ENCODE data around the gene UBE2B.
"Not testable (repeated sequence)": the region's sequence is repeated elsewhere in the genome, so short reads cannot be mapped to it uniquely, and the experiment has no call there.

Gene UBE2B

GRCh38 chr5:134417707-134418106, 46.3 kb downstream of the UBE2B start:
- no peak for ATAC-seq
- no peaks in the 10 kb centered on the region for H3K27me3 Mint-ChIP-seq
- no peak overlapping the region for H3K27ac Mint-ChIP-seq
- H3K4me3 Mint-ChIP-seq: no peak overlapping the region
- H3K9me3 Mint-ChIP-seq: no peaks in the 10 kb centered on the region
- H3K36me3 Mint-ChIP-seq (ENCODE audit: low read depth): no peaks in the 10 kb centered on the region
- DNase-seq: no peak
- peaks cover 6% of the 10 kb centered on the region for H3K4me1 Mint-ChIP-seq

- no peak overlapping the region for H3K27ac Mint-ChIP-seq
- no peaks in the 10 kb centered on the region for H3K27me3 Mint-ChIP-seq
- no peak for ATAC-seq
- DNase-seq: no peak
- H3K9me3 Mint-ChIP-seq: no peaks in the 10 kb centered on the region
- H3K4me3 Mint-ChIP-seq: no peak overlapping the region
- H3K4me1 Mint-ChIP-seq: no peaks in the 10 kb centered on the region
- H3K36me3 Mint-ChIP-seq (ENCODE audit: low read depth): no peaks in the 10 kb centered on the region
Observed at GRCh38 chr5:134418958-134419357, 47.6 kb downstream of the UBE2B start.

GRCh38 chr5:134420343-134420742, 49.0 kb downstream of the UBE2B start:
- Mint-ChIP-seq H3K36me3 (ENCODE audit: low read depth) (no peaks in the 10 kb centered on the region), H3K27ac (no peak overlapping the region), H3K9me3 (no peaks in the 10 kb centered on the region), H3K27me3 (no peaks in the 10 kb centered on the region), H3K4me1 (no peaks in the 10 kb centered on the region), H3K4me3 (no peak overlapping the region)
- no peak for DNase-seq
- ATAC-seq: no peak

GRCh38 chr5:134421038-134421437, 49.7 kb downstream of the UBE2B start:
- not testable (repeated sequence) for H3K27ac Mint-ChIP-seq; H3K4me3 Mint-ChIP-seq; H3K4me1 Mint-ChIP-seq; H3K36me3 Mint-ChIP-seq (ENCODE audit: low read depth); H3K27me3 Mint-ChIP-seq; DNase-seq; ATAC-seq; H3K9me3 Mint-ChIP-seq

GRCh38 chr5:134422791-134423365, 51.5 kb downstream of the UBE2B start:
- no peaks in the 10 kb centered on the region for H3K4me1 Mint-ChIP-seq
- H3K27me3 Mint-ChIP-seq: no peaks in the 10 kb centered on the region
- DNase-seq (no peak), ATAC-seq (no peak)
- no peaks in the 10 kb centered on the region for H3K9me3 Mint-ChIP-seq
- no peaks in the 10 kb centered on the region for H3K36me3 Mint-ChIP-seq (ENCODE audit: low read depth)
- no peak overlapping the region for H3K4me3 Mint-ChIP-seq
- H3K27ac Mint-ChIP-seq: no peak overlapping the region

- H3K36me3 Mint-ChIP-seq (ENCODE audit: low read depth): no peaks in the 10 kb centered on the region
- no peak overlapping the region for H3K4me3 Mint-ChIP-seq
- ATAC-seq (no peak), DNase-seq (no peak)
- no peaks in the 10 kb centered on the region for H3K27me3 Mint-ChIP-seq
- H3K9me3 Mint-ChIP-seq: no peaks in the 10 kb centered on the region
- no peak overlapping the region for H3K27ac Mint-ChIP-seq
- H3K4me1 Mint-ChIP-seq: no peaks in the 10 kb centered on the region
Observed at GRCh38 chr5:134423376-134423775, 52.0 kb downstream of the UBE2B start.

- Mint-ChIP-seq H3K27ac (no peak overlapping the region), H3K4me3 (no peak overlapping the region), H3K36me3 (ENCODE audit: low read depth) (no peaks in the 10 kb centered on the region), H3K4me1 (no peaks in the 10 kb centered on the region), H3K9me3 (no peaks in the 10 kb centered on the region), H3K27me3 (no peaks in the 10 kb centered on the region)
- ATAC-seq: no peak
- DNase-seq: no peak
Observed at GRCh38 chr5:134426361-134426760, 55.0 kb downstream of the UBE2B start.

GRCh38 chr5:134427540-134428041, 56.2 kb downstream of the UBE2B start:
- H3K36me3 Mint-ChIP-seq (ENCODE audit: low read depth): no peaks in the 10 kb centered on the region
- peaks cover 9% of the 10 kb centered on the region for H3K4me1 Mint-ChIP-seq
- no peak overlapping the region for H3K4me3 Mint-ChIP-seq
- peaks cover 2% of the 10 kb centered on the region for H3K27me3 Mint-ChIP-seq
- no peaks in the 10 kb centered on the region for H3K9me3 Mint-ChIP-seq
- DNase-seq: no peak
- H3K27ac Mint-ChIP-seq: no peak overlapping the region
- ATAC-seq: no peak

GRCh38 chr5:134430001-134430569, 58.7 kb downstream of the UBE2B start:
- Mint-ChIP-seq H3K9me3 (no peaks in the 10 kb centered on the region), H3K4me1 (peaks cover 22% of the 10 kb centered on the region), H3K36me3 (ENCODE audit: low read depth) (no peaks in the 10 kb centered on the region), H3K27ac (no peak overlapping the region), H3K27me3 (peaks cover 2% of the 10 kb centered on the region), H3K4me3 (no peak overlapping the region)
- ATAC-seq (no peak), DNase-seq (no peak)

- peaks cover 42% of the 10 kb centered on the region for H3K4me1 Mint-ChIP-seq
- H3K9me3 Mint-ChIP-seq: no peaks in the 10 kb centered on the region
- peak; percentile 54 for DNase-seq
- ATAC-seq: peak; percentile 57
- H3K4me3 Mint-ChIP-seq: peak overlapping the region; percentile 15
- peaks cover 2% of the 10 kb centered on the region for H3K27me3 Mint-ChIP-seq
- H3K27ac Mint-ChIP-seq: no peak overlapping the region
- no peaks in the 10 kb centered on the region for H3K36me3 Mint-ChIP-seq (ENCODE audit: low read depth)
Observed at GRCh38 chr5:134432174-134432573, 60.8 kb downstream of the UBE2B start.

GRCh38 chr5:134432677-134433359, 61.4 kb downstream of the UBE2B start:
- Mint-ChIP-seq H3K4me1 (peaks cover 47% of the 10 kb centered on the region), H3K27ac (peak overlapping the region; percentile 50), H3K4me3 (peak overlapping the region; percentile 25), H3K9me3 (no peaks in the 10 kb centered on the region), H3K27me3 (peaks cover 2% of the 10 kb centered on the region), H3K36me3 (ENCODE audit: low read depth) (no peaks in the 10 kb centered on the region)
- ATAC-seq (no peak), DNase-seq (no peak)

GRCh38 chr5:134435560-134435959, 64.2 kb downstream of the UBE2B start:
- Mint-ChIP-seq H3K4me1 (peaks cover 47% of the 10 kb centered on the region), H3K27me3 (peaks cover 2% of the 10 kb centered on the region), H3K36me3 (ENCODE audit: low read depth) (no peaks in the 10 kb centered on the region), H3K4me3 (no peak overlapping the region), H3K9me3 (no peaks in the 10 kb centered on the region), H3K27ac (peak overlapping the region; percentile 78)
- ATAC-seq (peak; percentile 38), DNase-seq (no peak)

- ATAC-seq (peak; percentile 83), DNase-seq (peak; percentile 68)
- Mint-ChIP-seq H3K36me3 (ENCODE audit: low read depth) (no peaks in the 10 kb centered on the region), H3K4me3 (peak overlapping the region; percentile 45), H3K4me1 (peaks cover 46% of the 10 kb centered on the region), H3K27ac (peak overlapping the region; percentile 85), H3K27me3 (peaks cover 2% of the 10 kb centered on the region), H3K9me3 (no peaks in the 10 kb centered on the region)
Observed at GRCh38 chr5:134436523-134437339, 65.4 kb downstream of the UBE2B start.

- no peaks in the 10 kb centered on the region for H3K27me3 Mint-ChIP-seq
- no peak for ATAC-seq
- no peaks in the 10 kb centered on the region for H3K9me3 Mint-ChIP-seq
- H3K4me3 Mint-ChIP-seq: peak overlapping the region; percentile 45
- H3K4me1 Mint-ChIP-seq: peaks cover 39% of the 10 kb centered on the region
- peak overlapping the region; percentile 85 for H3K27ac Mint-ChIP-seq
- no peaks in the 10 kb centered on the region for H3K36me3 Mint-ChIP-seq (ENCODE audit: low read depth)
- no peak for DNase-seq
Observed at GRCh38 chr5:134437340-134437846, 66.0 kb downstream of the UBE2B start.
